LNCaP clone FGC (cell line): Measurements from ENCODE around the gene STK32B.

Experiments
- DNase-seq: peaks from one replicate; pipeline ENCODE4 v3.0.0-alpha.2; 2011; ENCODE audit warnings: low read depth
- H3K4me3 ChIP-seq: 2 replicates; pipeline ENCODE4 v1.5.1; 2011; ENCODE audit warnings: mild to moderate bottlenecking, low read depth, low read length, control low read depth
- TF ChIP-seq, protein P1 (sequence below): IDR thresholded peaks from 2 replicates; pipeline ENCODE4 v1.5.1; 2012; ENCODE audit warnings: mild to moderate bottlenecking; ENCODE audit not compliant: control insufficient read depth, insufficient read depth; ENCODE audit errors: extremely low read depth

STK32B gene

DNA sequence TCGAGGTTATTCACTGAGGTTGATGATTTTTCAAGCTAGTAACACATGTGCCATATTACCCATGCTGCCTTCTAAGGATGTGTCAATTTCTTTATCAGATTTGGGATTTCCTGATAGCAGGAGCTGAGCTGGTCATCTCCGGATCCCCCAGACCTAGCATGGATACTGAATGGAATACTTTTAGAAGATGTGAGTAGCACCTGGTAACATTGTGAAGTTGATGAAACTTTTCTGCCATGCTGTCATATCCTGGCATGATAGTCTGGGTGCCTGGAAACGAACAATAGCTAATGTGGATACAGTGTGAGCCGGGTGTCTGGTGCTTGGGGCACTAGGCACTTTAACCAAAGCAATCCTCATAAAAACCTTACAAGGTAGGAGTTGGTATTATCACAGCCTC is 21.1 kb upstream of the STK32B start:
- no peak overlapping the region for H3K4me3 ChIP-seq
- no peak for DNase-seq
- TF ChIP-seq, protein P1, sequence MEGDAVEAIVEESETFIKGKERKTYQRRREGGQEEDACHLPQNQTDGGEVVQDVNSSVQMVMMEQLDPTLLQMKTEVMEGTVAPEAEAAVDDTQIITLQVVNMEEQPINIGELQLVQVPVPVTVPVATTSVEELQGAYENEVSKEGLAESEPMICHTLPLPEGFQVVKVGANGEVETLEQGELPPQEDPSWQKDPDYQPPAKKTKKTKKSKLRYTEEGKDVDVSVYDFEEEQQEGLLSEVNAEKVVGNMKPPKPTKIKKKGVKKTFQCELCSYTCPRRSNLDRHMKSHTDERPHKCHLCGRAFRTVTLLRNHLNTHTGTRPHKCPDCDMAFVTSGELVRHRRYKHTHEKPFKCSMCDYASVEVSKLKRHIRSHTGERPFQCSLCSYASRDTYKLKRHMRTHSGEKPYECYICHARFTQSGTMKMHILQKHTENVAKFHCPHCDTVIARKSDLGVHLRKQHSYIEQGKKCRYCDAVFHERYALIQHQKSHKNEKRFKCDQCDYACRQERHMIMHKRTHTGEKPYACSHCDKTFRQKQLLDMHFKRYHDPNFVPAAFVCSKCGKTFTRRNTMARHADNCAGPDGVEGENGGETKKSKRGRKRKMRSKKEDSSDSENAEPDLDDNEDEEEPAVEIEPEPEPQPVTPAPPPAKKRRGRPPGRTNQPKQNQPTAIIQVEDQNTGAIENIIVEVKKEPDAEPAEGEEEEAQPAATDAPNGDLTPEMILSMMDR: no peak

DNA sequence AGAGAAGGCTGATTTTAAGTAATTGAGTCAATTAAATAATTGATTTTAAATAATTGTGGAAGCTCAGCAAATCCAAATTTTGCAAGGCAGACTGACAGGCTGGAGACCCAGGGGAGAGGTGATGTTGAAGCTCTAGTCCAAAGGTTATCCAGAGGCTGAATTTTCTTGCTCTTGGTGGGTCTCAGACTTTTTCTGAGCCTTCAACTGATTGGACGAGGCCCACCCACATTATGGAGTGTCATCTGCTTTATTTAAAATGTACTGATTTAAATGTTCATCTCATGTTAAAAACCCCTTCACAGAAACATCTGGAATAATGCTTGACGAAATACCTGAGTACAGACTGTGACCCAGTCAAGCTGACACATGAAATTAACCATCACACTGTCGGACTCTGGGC is 20.4 kb upstream of the STK32B start:
- DNase-seq: no peak
- TF ChIP-seq, protein P1: no peak
- no peak overlapping the region for H3K4me3 ChIP-seq

DNA sequence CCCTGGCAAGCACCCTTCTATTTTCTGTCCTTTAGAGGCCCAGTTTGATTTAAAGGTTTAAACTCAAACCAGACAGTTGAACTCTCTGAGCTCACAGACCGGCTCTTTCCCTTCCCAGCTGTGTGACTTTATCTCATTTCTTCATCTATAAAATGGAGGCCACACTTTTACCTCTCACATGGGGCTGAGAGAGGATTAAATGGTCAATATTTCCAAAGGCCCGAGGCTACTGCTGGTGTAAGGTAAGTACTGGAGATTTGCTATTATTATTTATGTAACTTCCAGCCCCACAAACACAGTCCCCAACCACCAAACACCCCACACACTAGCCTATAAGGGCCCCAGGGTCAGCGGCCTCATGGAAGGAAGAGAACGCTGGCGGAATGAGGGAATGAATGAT is 18.5 kb upstream of the STK32B start:
- DNase-seq: no peak
- H3K4me3 ChIP-seq: no peak overlapping the region
- TF ChIP-seq, protein P1: no peak

DNA sequence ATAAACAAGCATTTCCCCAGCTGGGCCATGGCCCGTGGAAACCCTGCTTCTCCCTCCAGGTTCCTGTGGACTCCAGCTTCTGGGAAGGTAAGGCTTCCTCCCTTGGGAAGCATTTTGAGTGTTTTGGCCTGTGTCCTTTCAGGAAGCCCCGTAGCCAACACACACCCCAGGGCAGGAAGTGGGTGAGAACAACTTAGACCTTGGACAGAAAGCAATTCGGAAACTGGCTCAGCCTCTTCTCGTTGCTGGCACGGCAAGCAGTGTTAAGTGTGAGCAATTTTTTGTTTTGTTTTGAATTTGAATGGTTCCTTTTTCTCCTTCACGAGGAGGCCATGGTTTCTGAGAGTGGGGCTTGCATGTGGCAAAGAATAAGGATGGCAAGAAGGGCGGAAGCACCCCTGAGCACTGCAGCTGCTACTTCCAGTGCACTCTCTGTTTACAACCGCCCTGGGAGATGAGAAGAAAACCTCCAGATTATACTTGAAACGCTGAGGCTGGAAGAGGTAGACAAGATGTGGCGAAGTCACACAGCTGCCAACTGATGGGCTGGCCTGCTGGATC is 17.9 kb upstream of the STK32B start:
- H3K4me3 ChIP-seq: no peak overlapping the region
- TF ChIP-seq, protein P1: no peak
- DNase-seq: no peak

DNA sequence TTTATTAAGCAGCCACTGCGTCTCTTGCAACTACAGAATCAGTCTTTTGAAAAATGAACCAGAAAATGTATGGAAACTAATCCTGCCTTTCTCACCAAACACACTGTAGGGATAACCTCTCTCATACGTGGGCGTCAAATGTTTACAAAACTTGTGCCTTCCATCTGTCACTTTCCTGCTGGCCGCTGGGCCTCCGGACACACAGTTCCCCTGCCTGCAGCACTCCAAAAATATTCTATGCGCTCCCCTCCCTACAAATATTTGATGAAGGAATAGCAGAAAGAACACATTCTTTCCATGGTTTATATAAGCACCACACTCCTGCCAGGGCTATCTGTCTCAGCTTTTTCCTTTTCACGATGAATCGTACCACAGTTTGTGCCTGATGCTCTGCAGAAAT is 17.1 kb upstream of the STK32B start:
- DNase-seq: no peak
- H3K4me3 ChIP-seq: no peak overlapping the region
- TF ChIP-seq, protein P1: no peak

DNA sequence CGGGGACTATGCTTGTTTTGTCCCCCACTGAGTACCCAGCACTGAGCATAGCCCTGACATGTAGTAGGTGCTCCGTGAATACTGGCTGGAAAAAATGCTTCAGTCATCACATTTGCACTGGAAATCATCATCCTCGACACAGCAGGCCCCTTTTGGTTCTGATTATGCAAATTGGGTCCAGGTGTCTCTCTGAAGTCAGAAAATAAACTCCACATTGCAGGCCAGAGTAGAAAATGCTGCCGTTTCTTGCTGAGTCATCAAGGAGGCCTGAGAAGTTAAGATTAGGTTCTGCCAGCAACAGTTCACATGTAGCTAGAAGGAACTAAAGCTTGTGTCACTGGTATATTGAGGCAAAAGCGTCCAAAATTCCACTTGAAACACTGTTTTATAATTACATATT is 15.0 kb upstream of the STK32B start:
- no peak for DNase-seq
- H3K4me3 ChIP-seq: no peak overlapping the region
- TF ChIP-seq, protein P1: no peak
